GM12891 (cell line): ENCODE results near the gene VMP1.

Experiments used
- DNase-seq: peaks from one replicate; pipeline ENCODE4 v3.0.0; 2011; ENCODE audit warnings: low spot score; ENCODE audit not compliant: insufficient read length
- FAIRE-seq: peaks from 2 replicates; lab custom pipeline; 2011; peaks lifted over from hg19 to GRCh38; lab: Jason Lieb, UNC
- PAX5 ChIP-seq: IDR thresholded peaks from 2 replicates; pipeline ENCODE4 v1.6.1; 2011; ENCODE audit warnings: low read length, moderate library complexity, mild to moderate bottlenecking; ENCODE audit not compliant: insufficient read depth, severe bottlenecking
- POLR2A ChIP-seq: IDR thresholded peaks from 2 replicates; pipeline ENCODE4 v1.6.1; 2011; ENCODE audit warnings: low read depth, low read length, control low read depth
- POLR2AphosphoS5 ChIP-seq: IDR thresholded peaks from 2 replicates; pipeline ENCODE4 v1.6.1; 2011; ENCODE audit warnings: low read depth, low read length, control low read depth
- POU2F2 ChIP-seq: IDR thresholded peaks from 2 replicates; pipeline ENCODE4 v1.6.1; 2011; ENCODE audit warnings: low read depth, mild to moderate bottlenecking, control low read depth, low read length, moderate library complexity
- SPI1 ChIP-seq: IDR thresholded peaks from 2 replicates; pipeline ENCODE4 v1.6.1; 2011; ENCODE audit warnings: low read depth, low read length, control low read depth
- TAF1 ChIP-seq: IDR thresholded peaks from 2 replicates; pipeline ENCODE4 v1.6.1; 2011; ENCODE audit warnings: low read depth, low read length, control low read depth

VMP1 gene

DNA sequence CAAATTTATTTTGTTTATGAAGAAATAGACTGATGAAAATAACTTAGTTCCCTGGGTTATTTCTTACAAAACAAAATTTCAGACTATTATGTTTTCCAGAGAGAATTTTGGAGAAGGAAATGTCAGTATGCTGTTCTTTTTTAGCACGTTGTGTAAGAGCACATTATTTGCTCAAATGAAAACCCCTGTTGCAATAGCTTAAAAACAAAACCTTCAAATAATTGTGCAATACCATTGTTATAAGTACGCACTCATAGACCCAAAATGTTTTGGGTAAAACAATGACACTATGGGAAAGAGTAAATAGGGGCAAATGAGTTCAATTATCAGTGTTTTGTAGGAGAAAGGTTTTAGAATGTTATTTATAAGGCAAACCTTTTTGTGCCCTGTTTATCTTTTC is 18.2 kb downstream of the VMP1 start:
- TF ChIP-seq POLR2A (no peak), SPI1 (no peak), POU2F2 (no peak), TAF1 (no peak), POLR2AphosphoS5 (no peak), PAX5 (no peak)
- DNase-seq (no peak), FAIRE-seq (no peak)

DNA sequence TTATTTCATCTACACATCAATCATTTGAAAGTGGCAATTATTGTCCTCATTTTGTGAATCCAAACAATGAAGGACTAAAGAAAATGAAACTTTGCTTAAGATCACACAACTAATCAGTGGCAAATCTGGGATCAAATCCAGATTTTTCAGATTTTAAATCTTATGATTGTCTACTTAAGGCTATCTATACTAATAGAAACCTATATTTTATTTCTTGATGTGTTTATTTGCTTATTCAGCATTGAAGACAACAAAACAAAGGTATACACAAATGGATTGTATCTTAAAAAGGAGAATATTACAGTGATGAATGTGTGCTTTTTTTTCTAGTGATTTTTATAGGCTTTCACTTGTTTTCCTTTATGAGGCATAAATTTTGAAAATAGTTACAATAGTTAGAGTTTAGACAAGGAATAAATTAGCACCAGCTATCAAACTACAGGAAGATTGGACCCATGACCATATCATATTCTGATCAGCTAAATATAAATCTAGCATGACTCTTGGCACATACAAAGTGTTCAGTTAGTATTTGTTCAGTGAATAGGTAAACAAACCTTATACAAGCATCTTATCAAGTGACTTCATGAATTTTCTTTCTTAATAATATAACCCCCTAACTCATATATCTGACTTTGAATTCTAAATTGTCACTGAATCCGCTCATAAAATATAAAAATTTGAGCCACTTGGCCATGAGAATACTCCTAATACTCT is 20.5 kb downstream of the VMP1 start:
- TF ChIP-seq TAF1 (no peak), POLR2A (no peak), PAX5 (no peak), POLR2AphosphoS5 (no peak), SPI1 (no peak), POU2F2 (no peak)
- FAIRE-seq (no peak), DNase-seq (no peak)

DNA sequence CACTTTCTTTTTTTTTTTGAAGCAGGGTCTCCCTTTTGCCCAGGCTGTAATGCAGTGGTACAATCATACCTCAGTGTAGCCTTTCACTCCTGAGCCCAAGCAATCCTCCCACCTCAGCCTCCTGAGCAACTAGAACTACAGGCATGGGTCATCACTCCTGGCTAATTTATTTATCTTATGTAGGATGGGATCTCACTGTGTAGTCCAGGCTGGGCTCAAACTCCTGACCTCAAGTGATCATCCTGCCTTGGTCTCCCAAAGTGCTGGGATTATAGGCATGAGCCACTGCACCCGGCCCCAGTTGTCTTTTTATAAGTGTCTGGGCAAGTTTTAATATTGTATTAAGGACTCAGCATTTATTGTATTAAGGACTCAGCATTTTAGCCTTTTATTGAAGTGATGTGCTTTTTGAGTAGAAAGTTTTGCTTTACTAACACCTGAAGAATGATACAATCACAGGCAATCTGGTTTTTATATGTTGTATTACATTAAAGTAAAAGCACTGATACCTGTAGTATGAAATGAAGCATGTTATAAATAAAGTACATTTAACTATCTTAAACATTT is 22.9 kb downstream of the VMP1 start:
- DNase-seq (no peak), FAIRE-seq (no peak)
- TF ChIP-seq SPI1, result no peak
- no peak for TF ChIP-seq POLR2A
- TF ChIP-seq POLR2AphosphoS5, result no peak
- no peak for TF ChIP-seq POU2F2
- no peak for TF ChIP-seq PAX5
- TF ChIP-seq TAF1, result no peak

DNA sequence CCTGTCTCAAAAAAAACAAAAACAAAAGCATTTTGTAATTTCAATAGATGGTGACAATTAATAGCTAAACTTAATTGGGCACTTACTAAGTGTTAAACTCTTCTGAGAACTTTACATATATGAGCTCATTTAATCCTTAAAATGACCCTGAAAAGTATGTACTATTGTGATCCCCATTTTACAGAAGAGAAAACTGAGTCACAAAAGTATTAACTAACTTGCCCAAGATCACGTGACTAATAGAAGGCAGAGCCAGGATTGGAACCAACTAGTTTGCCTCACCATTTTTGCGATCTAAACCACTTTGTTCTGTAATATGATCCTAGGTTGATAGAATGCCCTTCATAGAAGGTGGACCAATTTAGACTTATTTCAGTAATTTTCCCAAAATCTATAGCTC is 26.2 kb downstream of the VMP1 start:
- no peak for FAIRE-seq
- no peak for TF ChIP-seq POLR2AphosphoS5
- TF ChIP-seq POU2F2, result no peak
- TF ChIP-seq SPI1, result no peak
- TF ChIP-seq POLR2A, result no peak
- TF ChIP-seq PAX5, result no peak
- TF ChIP-seq TAF1, result no peak
- no peak for DNase-seq

DNA sequence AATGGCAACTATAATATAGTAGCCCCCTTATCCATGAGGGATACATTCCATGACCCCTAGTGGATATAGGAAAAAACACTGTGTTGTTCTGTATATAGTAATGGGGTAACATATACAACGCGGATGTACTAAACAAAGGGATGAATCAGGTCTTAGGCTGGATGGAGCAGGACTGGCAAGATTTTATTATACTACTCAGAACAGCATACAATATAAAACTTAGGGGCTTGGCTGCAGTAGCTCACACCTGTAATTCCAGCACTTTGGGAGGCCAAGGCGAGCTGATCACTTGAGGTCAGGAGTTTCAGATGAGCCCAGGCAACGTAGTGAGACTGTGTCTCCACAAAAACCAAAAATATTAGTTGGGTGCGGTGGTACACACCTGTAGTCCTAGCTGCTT is 26.8 kb downstream of the VMP1 start:
- TF ChIP-seq SPI1, result no peak
- TF ChIP-seq TAF1, result no peak
- no peak for TF ChIP-seq POU2F2
- TF ChIP-seq POLR2A, result no peak
- no peak for TF ChIP-seq PAX5
- TF ChIP-seq POLR2AphosphoS5, result no peak
- FAIRE-seq, result no peak
- DNase-seq, result no peak

DNA sequence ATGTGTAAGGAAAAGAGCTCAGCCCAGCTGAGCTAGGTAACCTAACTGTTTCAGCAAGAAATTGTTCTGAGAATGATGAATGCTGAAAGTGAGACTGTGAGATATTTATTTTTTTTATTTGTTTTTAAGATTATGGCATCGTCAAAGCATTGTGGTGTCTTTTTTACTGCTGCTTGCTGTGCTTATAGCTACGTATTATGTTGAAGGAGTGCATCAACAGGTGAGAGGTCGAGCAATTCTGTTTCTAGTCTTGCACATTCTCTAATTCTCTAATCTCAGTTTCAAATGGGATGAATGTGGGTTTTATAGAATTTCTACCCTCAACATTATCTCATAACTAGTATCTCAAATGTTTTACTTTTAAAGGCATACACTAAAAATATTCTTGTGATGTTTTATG is 29.9 kb downstream of the VMP1 start:
- TF ChIP-seq PAX5 (no peak), POLR2A (no peak), POLR2AphosphoS5 (no peak), POU2F2 (no peak), SPI1 (no peak), TAF1 (no peak)
- no peak for DNase-seq
- no peak for FAIRE-seq

DNA sequence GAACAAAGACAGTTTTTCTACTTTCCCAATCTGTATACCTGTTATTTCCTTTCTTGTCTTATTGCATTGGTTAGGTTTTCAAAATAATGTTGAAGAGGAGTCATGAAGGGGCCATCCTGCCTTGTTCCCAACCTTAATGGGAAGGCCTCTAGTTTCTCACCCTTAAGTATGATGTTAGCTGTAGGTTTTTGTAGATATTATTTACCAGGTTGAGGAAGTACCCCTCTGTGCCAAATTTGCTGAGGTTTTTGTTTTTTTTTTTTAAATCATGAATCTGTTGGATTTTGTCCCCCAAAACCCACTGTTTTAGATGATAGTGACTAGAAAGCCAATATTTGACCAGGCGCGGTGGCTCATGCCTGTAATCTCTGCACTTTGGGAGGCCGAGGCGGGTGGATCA is 36.4 kb downstream of the VMP1 start:
- TF ChIP-seq PAX5, result no peak
- TF ChIP-seq POU2F2, result no peak
- TF ChIP-seq POLR2A, result no peak
- TF ChIP-seq TAF1, result no peak
- no peak for TF ChIP-seq SPI1
- TF ChIP-seq POLR2AphosphoS5, result no peak
- no peak for DNase-seq
- FAIRE-seq, result no peak

DNA sequence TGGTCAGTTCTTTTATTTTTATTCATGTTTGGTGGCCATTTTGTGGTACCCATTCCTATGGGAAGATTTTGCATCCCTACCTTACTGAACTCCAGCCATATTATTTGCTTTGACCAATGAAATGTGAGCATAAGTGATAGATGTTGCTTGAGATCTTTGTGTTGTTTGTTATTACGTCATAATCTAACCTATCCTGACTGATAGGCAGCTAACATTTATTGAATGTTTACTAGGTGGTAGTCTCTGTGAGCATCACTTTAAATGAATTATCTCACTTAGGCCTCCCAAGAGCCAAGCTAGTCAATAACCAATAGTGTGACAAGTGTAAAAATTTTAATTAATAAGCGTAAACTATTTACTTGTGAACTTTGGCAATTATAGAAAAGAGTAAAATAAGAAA is 37.6 kb downstream of the VMP1 start:
- DNase-seq, result no peak
- FAIRE-seq, result no peak
- TF ChIP-seq POLR2A, result no peak
- no peak for TF ChIP-seq SPI1
- no peak for TF ChIP-seq POU2F2
- no peak for TF ChIP-seq TAF1
- no peak for TF ChIP-seq POLR2AphosphoS5
- TF ChIP-seq PAX5, result no peak

DNA sequence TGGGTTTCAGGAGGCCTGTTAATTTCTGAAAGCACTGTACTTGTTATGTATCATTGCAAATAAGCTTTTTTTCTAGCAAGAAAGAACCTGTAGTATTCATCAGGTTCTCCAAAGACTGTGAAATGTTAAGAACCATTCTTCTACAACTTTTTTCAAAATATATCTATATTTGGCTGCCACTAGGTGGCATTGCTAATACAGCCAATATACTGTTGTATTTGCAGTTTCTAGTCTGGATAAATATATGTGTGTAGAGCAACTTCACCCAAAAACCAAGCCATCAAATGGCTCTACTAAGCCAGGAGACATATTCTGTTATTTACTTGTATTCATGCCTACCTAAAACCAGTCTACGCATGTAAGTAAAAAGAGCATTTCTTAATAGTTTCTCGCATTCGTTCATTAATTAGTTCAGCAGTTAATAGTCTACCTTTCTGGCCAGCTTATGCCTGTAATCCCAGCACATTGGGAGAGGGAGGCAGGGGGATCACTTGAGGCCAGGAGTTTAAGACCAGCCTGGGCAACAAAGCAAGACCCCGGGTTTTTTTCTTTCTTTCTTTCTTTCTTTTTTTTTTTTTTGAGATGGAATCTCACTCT is 39.5 kb downstream of the VMP1 start:
- FAIRE-seq (no peak), DNase-seq (no peak)
- no peak for TF ChIP-seq POLR2AphosphoS5
- TF ChIP-seq PAX5, result no peak
- no peak for TF ChIP-seq TAF1
- TF ChIP-seq SPI1, result no peak
- no peak for TF ChIP-seq POLR2A
- TF ChIP-seq POU2F2, result no peak

DNA sequence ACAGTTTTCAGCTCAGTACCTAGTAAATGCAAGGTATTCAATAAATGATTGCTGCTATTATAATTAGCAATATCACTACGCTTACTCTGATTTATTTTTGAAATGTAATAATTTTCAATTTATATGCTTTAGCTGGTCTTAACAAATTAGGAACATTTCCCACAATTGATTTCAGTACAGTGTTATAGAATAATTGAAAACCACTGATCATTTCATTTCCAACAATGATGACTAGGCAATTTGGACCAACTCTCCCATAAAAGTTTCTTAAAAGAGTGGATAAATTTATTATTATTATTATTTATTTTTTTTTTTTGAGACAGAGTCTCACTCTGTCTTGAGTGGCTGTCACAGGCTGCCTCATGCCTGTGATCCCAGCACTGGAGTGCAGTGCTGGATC is 41.1 kb downstream of the VMP1 start:
- no peak for DNase-seq
- TF ChIP-seq POLR2A (no peak), POLR2AphosphoS5 (no peak), POU2F2 (no peak), PAX5 (no peak), TAF1 (no peak), SPI1 (no peak)
- no peak for FAIRE-seq
